ENCODE measurements around the gene RPTN.
A peak's percentile ranks its signal among the peaks of the same experiment; 100 is the strongest.

Gene RPTN

GRCh38 chr1:152112101-152112884 lies 46.7 kb downstream of the RPTN start:
- no peak for DNase-seq (ENCODE audit: low spot score)

GRCh38 chr1:152111515-152111968 lies 47.5 kb downstream of the RPTN start:
- no peak for FAIRE-seq
- DNase-seq (ENCODE audit: low spot score), result no peak

More at GRCh38 chr1:152112101-152112884, 46.7 kb downstream of the RPTN start:
- no peak for FAIRE-seq

- DNase-seq (ENCODE audit: low spot score), result peak; percentile 12
- no peak for FAIRE-seq
Measured at GRCh38 chr1:152110860-152111514, 48.0 kb downstream of the RPTN start.

GRCh38 chr1:152110365-152110859 lies 48.6 kb downstream of the RPTN start:
- FAIRE-seq, result no peak
- peak; percentile 53 for DNase-seq (ENCODE audit: low spot score)

- no peak for FAIRE-seq
Measured at GRCh38 chr1:152109998-152110294, 49.1 kb downstream of the RPTN start.

GRCh38 chr1:152109231-152109997 lies 49.6 kb downstream of the RPTN start:
- FAIRE-seq (no peak), DNase-seq (ENCODE audit: low spot score) (no peak)

More at GRCh38 chr1:152109998-152110294, 49.1 kb downstream of the RPTN start:
- no peak for DNase-seq (ENCODE audit: low spot score)

GRCh38 chr1:152108882-152109222 lies 50.2 kb downstream of the RPTN start:
- no peak for FAIRE-seq

GRCh38 chr1:152107984-152108881 lies 50.8 kb downstream of the RPTN start:
- FAIRE-seq, result no peak
- no peak for DNase-seq (ENCODE audit: low spot score)

More at GRCh38 chr1:152108882-152109222, 50.2 kb downstream of the RPTN start:
- DNase-seq (ENCODE audit: low spot score), result no peak

GRCh38 chr1:152107031-152107983 lies 51.7 kb downstream of the RPTN start:
- FAIRE-seq (no peak), DNase-seq (ENCODE audit: low spot score) (no peak)

GRCh38 chr1:152104854-152105253 lies 54.2 kb downstream of the RPTN start:
- no peak for FAIRE-seq
- no peak for DNase-seq (ENCODE audit: low spot score)

Data from RCC 7860 (cell line).